ENCODE results near the gene SYTL5. TPM values are rescaled to one million over a fixed set of nuclear protein-coding genes. Genes with fewer than 3 reads are reported as not detected.
"Not testable (repeated sequence)": the region's sequence is repeated elsewhere in the genome, so short reads cannot be mapped to it uniquely, and the experiment has no call there.

SYTL5 gene
- total RNA-seq, 1 donor from 2014 or later: 1.6 TPM

DNA sequence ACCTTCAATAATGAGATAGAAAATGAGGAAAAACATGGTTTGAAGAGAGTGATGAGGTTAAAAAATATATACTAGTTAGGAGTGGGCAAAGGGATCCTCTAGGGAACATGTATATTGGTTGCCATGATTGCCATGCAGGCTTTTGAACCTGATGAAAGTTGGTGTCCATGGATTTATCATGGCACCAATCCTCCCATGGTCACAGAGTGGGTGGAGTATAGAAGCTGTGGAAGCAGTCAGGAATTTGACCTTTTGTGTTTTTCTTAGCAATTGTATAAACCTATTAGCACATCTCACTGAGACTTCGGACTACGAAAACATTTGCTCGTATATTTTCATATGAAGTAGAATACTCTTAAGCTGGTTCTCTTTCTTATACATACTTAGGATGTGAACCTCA is 30.9 kb upstream of the SYTL5 start:
- H3K27ac ChIP-seq: no peak overlapping the region
- no peak overlapping the region for H3K4me3 ChIP-seq
- TF ChIP-seq, protein P1, sequence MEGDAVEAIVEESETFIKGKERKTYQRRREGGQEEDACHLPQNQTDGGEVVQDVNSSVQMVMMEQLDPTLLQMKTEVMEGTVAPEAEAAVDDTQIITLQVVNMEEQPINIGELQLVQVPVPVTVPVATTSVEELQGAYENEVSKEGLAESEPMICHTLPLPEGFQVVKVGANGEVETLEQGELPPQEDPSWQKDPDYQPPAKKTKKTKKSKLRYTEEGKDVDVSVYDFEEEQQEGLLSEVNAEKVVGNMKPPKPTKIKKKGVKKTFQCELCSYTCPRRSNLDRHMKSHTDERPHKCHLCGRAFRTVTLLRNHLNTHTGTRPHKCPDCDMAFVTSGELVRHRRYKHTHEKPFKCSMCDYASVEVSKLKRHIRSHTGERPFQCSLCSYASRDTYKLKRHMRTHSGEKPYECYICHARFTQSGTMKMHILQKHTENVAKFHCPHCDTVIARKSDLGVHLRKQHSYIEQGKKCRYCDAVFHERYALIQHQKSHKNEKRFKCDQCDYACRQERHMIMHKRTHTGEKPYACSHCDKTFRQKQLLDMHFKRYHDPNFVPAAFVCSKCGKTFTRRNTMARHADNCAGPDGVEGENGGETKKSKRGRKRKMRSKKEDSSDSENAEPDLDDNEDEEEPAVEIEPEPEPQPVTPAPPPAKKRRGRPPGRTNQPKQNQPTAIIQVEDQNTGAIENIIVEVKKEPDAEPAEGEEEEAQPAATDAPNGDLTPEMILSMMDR (IDR thresholded peaks at IDR 0.05): no peak
- no peaks in the 10 kb centered on the region for H3K4me1 ChIP-seq
- no peak for ATAC-seq
- intact Hi-C loops (cut with DNase I): no loop called here
- H3K27me3 ChIP-seq (ENCODE audit: low read depth): no peaks in the 10 kb centered on the region
- no peaks in the 10 kb centered on the region for H3K9me3 ChIP-seq
- no peaks in the 10 kb centered on the region for H3K36me3 ChIP-seq
- no peak for DNase-seq

DNA sequence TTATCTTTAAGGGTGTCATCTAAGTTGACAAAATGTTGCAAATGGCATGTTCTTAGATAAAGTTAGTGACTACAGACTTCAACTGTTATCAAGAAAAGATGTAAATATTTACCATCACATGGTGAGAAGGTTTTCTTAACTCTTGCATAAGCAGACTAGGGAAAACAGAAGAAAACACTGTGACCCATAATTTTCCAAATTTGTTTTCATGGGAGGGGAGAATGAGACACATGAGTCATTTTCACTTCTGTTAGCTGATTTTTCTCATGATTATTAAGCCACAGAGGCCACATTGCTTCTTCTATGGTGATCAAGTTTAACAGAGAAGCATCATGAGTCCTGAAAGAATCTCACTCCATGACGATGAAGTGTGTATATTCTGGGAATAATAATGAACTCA is 30.2 kb upstream of the SYTL5 start:
- H3K36me3 ChIP-seq: no peaks in the 10 kb centered on the region
- DNase-seq (no peak), ATAC-seq (no peak)
- H3K27me3 ChIP-seq (ENCODE audit: low read depth): no peaks in the 10 kb centered on the region
- H3K4me3 ChIP-seq: no peak overlapping the region
- intact Hi-C loops (cut with DNase I): no loop called here
- no peak overlapping the region for H3K27ac ChIP-seq
- TF ChIP-seq, protein P1 (IDR thresholded peaks at IDR 0.05): no peak
- no peaks in the 10 kb centered on the region for H3K4me1 ChIP-seq
- no peaks in the 10 kb centered on the region for H3K9me3 ChIP-seq

DNA sequence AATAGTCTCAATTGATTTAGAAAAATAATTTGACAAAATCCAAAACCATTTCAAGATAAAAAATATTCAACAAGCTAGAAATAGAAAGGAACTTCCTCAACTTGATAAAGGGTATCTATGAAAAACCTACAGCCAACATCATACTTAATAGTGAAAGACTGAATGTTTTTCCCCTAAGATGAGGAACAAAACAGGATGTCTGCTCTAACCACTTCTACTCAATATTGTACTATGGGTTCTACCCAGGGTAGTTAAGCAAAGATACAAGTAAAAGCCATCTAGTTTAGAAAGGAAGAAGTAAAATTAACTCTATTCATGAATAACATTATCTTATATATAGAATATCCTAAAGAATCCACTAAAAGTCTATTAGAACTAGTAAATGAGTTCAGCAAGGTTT is 21.5 kb upstream of the SYTL5 start:
- no peaks in the 10 kb centered on the region for H3K4me1 ChIP-seq
- no peaks in the 10 kb centered on the region for H3K27me3 ChIP-seq (ENCODE audit: low read depth)
- TF ChIP-seq, protein P1 (IDR thresholded peaks at IDR 0.05): no peak
- intact Hi-C loops (cut with DNase I): no loop called here
- DNase-seq (no peak), ATAC-seq (no peak)
- no peaks in the 10 kb centered on the region for H3K36me3 ChIP-seq
- no peak overlapping the region for H3K27ac ChIP-seq
- no peak overlapping the region for H3K4me3 ChIP-seq
- H3K9me3 ChIP-seq: no peaks in the 10 kb centered on the region

DNA sequence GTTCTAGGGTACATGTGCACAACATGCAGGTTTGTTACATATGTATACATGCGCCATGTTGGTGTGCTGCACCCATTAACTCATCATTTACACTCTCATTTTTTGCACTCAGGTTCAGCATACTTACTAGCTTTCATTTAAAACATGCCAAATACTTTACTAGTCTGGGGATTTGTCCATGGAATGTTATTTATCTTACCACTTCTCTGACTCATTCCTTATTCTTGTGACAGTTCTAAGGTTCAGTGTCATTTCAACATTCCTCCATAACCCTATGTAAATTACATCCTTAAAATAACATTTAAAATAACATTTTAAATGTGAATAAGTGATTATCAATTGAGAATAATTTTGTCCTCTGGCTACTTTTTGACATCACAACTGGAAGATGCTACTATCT is 19.5 kb upstream of the SYTL5 start:
- intact Hi-C loops (cut with DNase I): no loop called here
- H3K4me3 ChIP-seq: no peak overlapping the region
- DNase-seq: no peak
- ATAC-seq: no peak
- no peaks in the 10 kb centered on the region for H3K4me1 ChIP-seq
- H3K27me3 ChIP-seq (ENCODE audit: low read depth): no peaks in the 10 kb centered on the region
- H3K9me3 ChIP-seq: no peaks in the 10 kb centered on the region
- no peak overlapping the region for H3K27ac ChIP-seq
- H3K36me3 ChIP-seq: no peaks in the 10 kb centered on the region
- TF ChIP-seq, protein P1 (IDR thresholded peaks at IDR 0.05): no peak

DNA sequence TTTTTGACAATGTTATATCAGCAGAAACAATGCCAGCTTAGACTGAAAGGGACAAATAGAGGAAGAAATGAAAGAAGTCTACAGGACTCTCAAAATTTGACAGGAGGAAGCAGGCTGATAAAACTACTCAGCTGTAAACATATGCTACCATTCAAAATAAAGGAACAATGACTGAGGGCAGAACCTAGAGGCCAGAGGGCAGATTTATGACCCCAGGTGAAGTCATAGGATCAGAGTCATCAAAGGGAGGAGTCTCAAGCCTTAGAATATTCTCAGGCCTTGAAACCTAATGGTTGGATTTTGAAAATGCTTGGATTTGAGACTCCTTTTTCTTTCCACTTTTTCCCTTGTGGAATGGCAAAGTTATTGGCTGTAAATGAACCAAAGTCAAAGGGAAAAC is 17.0 kb upstream of the SYTL5 start:
- H3K9me3 ChIP-seq: no peaks in the 10 kb centered on the region
- H3K4me3 ChIP-seq: no peak overlapping the region
- H3K27me3 ChIP-seq (ENCODE audit: low read depth): no peaks in the 10 kb centered on the region
- no peak overlapping the region for H3K27ac ChIP-seq
- intact Hi-C loops (cut with DNase I): no loop called here
- ATAC-seq (no peak), DNase-seq (no peak)
- TF ChIP-seq, protein P1 (IDR thresholded peaks at IDR 0.05): no peak
- no peaks in the 10 kb centered on the region for H3K4me1 ChIP-seq
- no peaks in the 10 kb centered on the region for H3K36me3 ChIP-seq

DNA sequence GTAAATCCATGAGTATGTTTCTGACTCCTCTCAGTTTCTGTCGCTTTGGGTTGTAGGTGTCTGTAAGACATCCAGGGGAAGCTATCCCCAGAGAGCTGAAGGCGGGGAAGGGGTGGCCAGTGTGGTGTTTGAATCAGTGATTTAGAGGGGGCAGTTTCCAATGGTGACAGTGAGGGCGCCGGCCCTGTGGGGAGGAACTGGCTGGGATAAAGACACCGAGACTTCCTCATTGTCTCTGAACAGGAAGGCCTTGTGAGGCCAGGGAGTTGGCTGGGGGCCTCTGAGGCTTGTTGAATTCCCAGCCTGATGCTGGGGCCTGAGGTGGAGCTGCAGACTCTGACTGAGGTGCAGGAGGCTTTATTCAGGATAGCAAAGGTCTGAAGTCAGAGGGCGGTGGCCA is 15.1 kb upstream of the SYTL5 start:
- H3K27ac ChIP-seq; H3K4me1 ChIP-seq; ATAC-seq; H3K4me3 ChIP-seq; H3K27me3 ChIP-seq (ENCODE audit: low read depth); H3K36me3 ChIP-seq; H3K9me3 ChIP-seq; DNase-seq; intact Hi-C loops (cut with DNase I): not testable (repeated sequence)

Data from lower lobe of right lung (tissue), 2 donors.